Right lobe of liver (tissue), 4 donors: ENCODE data around the gene IGSF21.

Source experiments
- CTCF ChIP-seq, 4 donors: fragments of 200-600 bp in 3 of 4; fragments of 450-650 bp in 1 of 4; IDR thresholded peaks; one replicate each; pipeline versions ENCODE4 v1.5.1 to v1.8.0; 2016 to 2022; ENCODE audit warnings: antibody characterized with exemption in 4 of 4, mild to moderate bottlenecking in 2 of 4
- POLR2A ChIP-seq: fragments of 450-650 bp; IDR thresholded peaks from one replicate; pipeline ENCODE4 v1.6.1; 2017; ENCODE audit warnings: antibody characterized with exemption, mild to moderate bottlenecking
- donor health status: DM: no; HTN: no; CAD: no.
- donor health status: DM: no; HTN: no; CAD: no.
- donor health status: DM: no; HTN: yes; CAD: no.

- no peak for TF ChIP-seq CTCF (IDR thresholded peaks at IDR 0.05)
- TF ChIP-seq POLR2A = no peak
Measured at GRCh38 chr1:18091660-18092446, 15.7 kb upstream of the IGSF21 start.
